Gastrocnemius medialis (tissue), 4 donors: ENCODE results near the gene ITFG1.

Experiments
- POLR2A ChIP-seq, 2 donors: fragments of 450-650 bp; IDR thresholded peaks; one replicate each; pipeline ENCODE4 v1.6.1; 2017; ENCODE audit warnings: antibody characterized with exemption in 2 of 2, mild to moderate bottlenecking in 2 of 2, moderate library complexity in 2 of 2
- TF ChIP-seq, protein P1 (sequence below), 5 experiments: fragments of 450-650 bp in 3 of 5; fragments of 200-600 bp in 2 of 5; sonication (generic) in 2 of 5; IDR thresholded peaks in 4 of 5; conservative IDR thresholded peaks in 1 of 5; 1 replicate in 4 of 5; 2 replicates in 1 of 5; pipeline ENCODE4 v1.5.1; 2016 to 2019; ENCODE audit warnings: antibody characterized with exemption in 5 of 5, mild to moderate bottlenecking in 3 of 5, moderate library complexity in 3 of 5

DNA sequence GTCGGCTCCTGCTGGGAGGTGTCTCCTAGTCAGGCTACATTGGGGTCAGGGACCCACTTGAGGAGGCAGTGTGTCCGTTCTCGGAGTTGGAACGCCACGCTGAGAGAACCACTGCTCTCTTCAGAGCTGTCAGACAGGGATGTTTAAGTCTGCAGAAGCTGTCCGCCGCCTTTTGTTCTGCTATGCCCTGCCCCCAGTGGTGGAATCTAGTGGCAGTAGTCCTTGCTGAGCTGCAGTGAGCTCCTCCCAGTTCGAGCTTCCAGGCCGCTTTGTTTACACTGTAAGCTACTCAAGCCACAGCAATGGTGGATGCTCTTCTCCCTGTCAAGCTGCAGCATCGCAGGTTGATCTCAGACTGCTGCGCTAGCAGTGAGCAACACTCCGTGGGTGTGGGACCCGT lies 36.0 kb downstream of the ITFG1 start:
- no peak for TF ChIP-seq POLR2A (IDR thresholded peaks at IDR 0.05)
- TF ChIP-seq, protein P1, sequence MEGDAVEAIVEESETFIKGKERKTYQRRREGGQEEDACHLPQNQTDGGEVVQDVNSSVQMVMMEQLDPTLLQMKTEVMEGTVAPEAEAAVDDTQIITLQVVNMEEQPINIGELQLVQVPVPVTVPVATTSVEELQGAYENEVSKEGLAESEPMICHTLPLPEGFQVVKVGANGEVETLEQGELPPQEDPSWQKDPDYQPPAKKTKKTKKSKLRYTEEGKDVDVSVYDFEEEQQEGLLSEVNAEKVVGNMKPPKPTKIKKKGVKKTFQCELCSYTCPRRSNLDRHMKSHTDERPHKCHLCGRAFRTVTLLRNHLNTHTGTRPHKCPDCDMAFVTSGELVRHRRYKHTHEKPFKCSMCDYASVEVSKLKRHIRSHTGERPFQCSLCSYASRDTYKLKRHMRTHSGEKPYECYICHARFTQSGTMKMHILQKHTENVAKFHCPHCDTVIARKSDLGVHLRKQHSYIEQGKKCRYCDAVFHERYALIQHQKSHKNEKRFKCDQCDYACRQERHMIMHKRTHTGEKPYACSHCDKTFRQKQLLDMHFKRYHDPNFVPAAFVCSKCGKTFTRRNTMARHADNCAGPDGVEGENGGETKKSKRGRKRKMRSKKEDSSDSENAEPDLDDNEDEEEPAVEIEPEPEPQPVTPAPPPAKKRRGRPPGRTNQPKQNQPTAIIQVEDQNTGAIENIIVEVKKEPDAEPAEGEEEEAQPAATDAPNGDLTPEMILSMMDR (IDR thresholded peaks at IDR 0.05 in 4 of 5, conservative IDR thresholded peaks at IDR 0.05 in 1 of 5) = no peak
